HG03460 (cell line): Measurements from ENCODE around the gene FAM163B.

Experiments
- ATAC-seq: cut with Tn5 transposase; IDR thresholded peaks from one replicate; pipeline ENCODE4 v1.9.1; 2021; ENCODE audit not compliant: unreplicated experiment

Gene FAM163B

DNA sequence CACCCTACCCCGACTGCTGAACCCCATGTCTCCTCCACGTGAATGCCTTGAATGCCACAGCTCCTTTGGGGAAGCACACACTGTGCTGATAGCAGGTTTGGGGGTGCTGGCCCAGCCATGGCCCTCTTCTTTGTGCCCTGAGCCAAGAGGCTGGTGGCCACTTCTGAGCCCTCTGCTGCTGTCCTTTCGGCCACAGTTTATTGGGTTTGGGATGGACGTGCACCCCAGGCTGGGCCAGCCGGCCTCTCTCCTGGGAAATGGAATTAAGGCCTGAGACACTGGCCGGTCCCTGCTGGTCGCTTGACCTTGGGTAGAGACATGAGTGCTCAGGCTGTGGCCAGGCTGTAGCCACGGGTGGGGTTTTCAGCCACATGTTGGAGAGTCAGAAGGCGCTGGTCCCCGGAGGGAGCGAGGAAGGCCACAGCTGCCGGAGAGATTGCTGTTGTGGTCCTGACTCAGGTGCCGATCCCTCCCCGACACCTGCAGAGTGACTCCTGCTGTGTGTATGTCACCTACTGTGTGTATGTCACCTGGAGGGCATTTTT is 26.6 kb downstream of the FAM163B start:
- ATAC-seq: no peak

- ATAC-seq: no peak
These were observed 27.5 kb downstream of the FAM163B start for GRCh38 chr9:133581513-133582343.

DNA sequence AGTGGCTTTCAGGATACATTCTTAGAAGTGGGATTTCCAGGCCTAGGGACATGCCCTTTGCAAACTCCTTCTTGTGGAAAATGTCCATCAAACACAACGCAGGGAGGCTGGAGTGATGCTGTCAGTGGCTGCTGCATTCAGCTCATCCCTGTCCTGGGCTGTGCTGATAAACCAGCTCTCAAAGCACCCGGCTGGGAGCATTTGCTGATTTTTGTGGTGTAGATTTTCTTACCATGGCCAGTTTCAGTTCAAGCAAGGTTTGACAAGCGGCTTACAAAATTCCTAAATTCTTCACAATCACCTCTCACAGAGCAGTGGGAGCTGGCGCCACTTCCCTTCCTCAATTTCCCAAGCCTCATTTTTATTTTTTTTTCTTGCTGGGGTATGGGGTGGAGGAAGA is 28.2 kb downstream of the FAM163B start:
- no peak for ATAC-seq

- no peak for ATAC-seq
These were observed 28.8 kb downstream of the FAM163B start for GRCh38 chr9:133580419-133580738.

GRCh38 chr9:133579601-133580418 is 29.4 kb downstream of the FAM163B start:
- no peak for ATAC-seq

DNA sequence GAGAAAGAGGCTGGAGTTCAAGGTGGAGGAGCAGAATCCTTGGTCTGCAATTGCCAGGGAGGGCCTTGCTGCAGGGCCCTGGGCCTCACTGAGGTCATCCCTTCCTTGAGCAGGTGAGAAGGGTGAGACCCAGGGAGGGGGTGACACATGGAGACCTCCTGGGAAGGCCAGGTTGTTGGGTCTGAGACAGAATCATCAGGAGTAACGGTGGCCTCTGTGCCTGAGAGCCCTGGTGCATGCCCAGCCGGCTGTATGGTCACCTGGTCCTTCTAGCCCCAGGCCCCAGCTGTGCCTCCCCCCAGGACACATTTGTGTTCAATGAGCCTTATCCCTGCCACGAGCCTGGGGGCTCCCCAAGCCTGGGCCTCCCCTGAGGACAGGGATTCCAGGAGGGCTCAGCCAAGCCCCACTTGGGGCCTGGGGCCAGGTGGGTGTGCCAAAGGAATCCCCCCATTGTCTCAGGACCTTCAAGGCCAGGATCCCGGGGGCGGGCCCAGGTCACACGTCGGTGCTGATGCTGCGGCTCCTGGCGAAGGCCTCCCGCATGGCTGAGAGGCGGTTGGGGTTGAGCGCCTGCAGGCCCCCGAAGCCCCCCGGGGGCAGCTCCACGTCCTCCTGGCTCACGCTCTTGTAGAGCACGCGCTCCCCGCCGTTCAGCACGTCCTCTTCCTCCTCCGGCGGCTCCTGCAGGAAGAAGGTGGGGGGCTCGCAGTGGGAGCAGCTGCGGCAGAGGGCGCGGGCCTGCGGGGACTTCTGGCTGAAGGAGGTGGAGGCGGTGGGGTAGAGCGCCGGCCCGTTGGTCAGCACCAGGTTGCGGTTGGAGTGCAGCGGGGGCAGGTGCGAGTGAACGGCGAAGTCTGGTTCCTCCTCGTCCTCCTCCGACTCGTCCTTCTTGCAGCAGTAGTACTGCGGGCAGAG is 30.4 kb downstream of the FAM163B start:
- no peak for ATAC-seq

- ATAC-seq: no peak
These were observed 31.5 kb downstream of the FAM163B start for GRCh38 chr9:133577737-133578112.

DNA sequence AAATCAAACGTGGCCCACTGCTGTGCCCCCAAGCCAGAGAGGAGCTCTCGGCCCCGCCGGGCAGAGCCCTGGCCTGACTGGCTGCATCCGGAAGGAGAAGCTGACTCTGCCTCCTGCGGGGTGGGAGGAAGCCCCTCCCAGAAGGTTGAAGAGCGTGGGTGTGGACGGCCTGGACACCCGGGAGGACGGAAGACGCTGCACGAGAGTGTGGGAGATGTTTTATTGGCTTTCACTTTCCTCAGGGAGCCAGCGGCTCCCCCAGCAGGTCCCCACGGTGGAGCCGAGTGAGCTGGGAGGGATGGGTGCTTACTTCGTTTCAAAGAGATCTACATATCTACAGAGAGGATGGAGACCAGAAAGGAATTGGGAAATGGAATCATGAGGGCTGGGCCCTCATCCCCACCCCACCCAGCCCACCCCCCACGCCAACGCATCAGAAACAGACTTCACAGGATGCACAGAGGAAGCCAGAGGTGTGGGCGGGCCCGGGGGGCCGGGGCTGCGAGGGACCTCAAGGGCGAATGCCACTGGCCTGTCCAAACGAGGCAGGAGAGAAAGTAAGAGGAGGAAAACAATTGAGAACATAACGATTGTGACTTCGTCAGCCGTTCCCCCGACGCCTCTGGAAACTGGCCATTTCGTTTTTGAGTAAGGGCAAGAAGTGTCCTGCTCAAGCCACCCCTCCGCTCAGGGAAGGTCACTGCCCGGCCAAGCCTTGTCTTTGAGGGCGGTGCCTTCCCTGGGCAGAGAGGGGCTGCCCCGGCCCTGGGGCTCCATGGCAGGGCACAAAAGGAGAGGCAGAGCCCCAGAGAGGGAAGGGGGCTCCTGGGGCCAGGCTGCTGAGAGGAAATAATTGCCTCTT is 32.1 kb downstream of the FAM163B start:
- no peak for ATAC-seq

- no peak for ATAC-seq
These were observed 32.9 kb downstream of the FAM163B start for GRCh38 chr9:133576031-133576874.

DNA sequence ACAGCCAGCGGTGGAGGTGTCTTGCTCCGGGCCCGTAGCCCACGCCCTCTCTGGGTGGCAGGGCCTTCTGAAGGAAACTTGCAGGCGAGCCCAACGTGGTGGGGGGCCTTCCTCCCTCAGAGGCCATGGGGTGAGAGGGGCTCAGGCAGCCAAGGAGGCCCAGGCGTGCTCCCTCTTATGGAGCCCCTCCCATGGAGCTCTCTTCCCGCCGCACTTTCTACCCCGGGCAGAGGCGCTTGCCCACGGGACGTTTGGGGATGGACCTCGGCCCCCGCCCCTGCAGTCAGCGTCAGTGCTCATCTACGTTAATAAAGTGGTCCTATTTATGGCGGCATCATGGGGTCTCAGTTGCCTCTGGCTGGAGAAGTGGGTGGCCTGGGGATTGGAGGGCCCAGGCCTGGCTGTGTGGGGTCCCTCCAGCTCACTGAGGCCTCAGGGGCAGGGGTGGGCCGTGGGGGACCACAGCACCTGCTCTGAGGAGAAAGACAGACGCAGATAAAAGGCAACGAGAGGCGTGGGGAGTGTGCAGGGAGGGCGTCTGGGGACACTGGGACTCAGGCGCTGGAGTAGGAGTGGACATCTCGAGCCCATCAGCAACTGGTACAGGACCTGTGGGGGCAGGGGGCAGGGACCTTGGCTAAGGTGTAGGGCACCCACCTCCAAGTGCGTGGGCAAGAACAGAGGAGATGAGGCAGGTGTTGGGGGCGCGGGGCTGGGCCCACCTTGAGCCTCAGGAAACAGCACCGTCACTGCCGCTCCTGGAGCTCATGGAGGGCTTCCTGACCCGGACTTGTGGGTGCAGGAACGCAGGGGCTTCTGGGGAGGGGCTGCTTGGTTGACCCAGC is 33.8 kb downstream of the FAM163B start:
- no peak for ATAC-seq

GRCh38 chr9:133574771-133575170 is 34.4 kb downstream of the FAM163B start:
- ATAC-seq: no peak

DNA sequence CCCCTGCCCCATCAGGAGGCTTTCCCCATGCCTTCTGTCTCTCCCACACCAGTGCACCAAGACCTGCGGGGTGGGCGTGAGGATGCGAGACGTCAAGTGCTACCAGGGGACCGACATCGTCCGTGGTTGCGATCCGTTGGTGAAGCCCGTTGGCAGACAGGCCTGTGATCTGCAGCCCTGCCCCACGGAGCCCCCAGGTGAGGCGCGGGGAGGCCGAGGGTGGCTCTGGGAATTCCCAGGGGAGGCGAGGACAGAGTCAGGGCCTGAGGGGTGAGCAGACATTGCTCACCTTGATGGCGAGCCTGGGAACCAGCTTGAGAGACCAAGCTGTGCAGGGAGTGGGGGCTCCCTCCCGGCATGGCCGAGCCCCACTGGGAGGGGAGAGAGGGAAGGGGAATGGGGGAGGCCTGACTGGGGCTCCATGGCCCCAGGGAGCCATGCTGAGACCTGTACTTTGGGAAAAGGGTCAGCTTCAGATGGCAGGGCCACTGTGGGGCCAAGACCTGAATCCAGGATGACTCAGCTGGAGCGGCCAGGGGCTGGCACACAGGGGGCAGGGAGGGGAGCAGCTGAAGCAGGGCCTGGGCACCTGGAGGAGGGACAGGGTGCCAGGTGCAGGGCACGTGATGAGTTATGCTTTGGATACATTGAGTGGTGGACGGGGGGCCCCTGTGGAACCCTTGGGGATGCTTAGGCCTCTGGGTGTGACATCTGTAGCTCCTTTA is 35.2 kb downstream of the FAM163B start:
- ATAC-seq: no peak

GRCh38 chr9:133572821-133573361 is 36.3 kb downstream of the FAM163B start:
- no peak for ATAC-seq

DNA sequence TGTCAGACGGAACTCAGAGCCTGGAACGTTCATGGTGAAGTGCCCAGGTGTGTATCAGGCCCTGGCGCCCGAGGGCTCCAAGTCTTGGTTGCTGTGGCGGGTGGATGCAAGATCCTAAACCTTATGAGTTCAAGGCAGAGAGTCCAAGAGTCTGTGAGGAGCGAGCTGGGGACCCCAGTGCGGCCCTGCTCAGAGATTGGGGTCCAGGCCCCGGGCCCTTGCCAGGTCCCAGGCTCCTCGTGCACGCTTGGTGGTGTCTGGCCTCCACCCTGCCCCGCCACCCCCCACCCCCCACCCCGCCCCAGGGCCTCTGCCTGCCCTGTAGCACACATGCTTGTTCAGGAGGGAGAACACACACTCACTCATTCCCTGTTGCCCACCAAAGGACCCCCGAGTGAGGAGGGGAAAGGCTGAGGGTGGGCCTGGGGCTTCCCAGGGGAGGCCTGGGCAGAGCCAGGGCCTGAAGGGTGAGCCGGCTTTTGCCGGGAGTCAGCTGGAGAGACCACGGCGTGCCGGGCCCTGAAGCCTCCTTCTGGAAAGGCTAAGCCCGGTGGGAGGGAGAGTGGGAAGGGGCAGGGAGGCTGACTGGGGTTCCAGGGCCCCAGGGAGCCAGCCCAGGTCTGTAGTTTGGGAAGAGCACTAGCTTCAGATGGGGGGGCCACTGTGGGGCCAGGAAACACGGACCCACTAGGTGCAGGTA is 37.1 kb downstream of the FAM163B start:
- no peak for ATAC-seq

DNA sequence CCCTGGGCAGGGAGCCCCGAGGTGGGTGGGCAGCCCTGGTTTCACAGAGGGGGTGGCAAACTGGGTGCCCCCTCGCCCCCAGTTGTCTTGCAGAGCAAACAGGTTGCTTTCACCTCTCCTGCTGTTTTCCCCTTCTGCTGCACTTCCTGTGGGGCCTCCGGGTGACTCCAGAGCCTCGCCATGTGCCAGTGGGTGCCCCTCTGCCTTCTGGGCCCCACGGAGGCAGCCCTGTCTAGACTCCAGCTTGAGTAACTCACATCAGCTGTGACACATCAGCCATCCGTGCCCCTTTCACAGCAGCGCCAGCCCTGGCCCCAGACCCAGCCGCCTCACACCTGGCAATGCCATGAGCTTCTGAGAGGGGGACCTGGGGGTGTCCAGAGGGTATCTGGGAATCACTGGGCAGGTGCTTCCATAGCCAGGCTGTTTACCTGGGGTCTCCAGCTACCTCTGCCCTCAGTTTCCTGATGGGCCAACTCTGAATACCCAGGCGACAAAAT is 37.7 kb downstream of the FAM163B start:
- ATAC-seq: no peak

DNA sequence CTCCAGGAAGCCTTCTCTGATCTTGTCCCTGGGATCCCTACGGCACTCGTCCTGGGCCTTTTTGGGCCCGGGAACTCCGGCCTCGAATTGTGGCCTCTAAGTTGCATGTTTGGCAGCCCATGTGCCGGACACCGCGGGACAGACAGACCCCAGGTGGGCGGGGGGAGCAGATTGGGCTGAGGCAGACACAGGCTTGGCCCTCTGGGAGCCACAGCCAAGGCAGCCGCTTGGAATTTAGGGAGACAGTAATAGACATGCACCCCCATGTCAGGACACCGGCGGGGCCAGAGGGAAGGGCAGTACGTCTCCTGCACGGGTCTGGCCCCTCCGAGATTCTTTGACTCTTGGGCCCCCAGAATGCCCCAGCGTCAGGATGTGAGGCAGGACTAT is 38.5 kb downstream of the FAM163B start:
- ATAC-seq: no peak
